SK-N-SH treated with all-trans-retinoic acid at 6 μM for 48 hours (cell line): ENCODE results near the gene URI1.

ENCODE experiments used
- ATAC-seq: fragments of 200-7000 bp; cut with Tn5 transposase; 3 replicates; pipeline ENCODE4 v1.9.1; 2020; ENCODE audit warnings: mild to moderate bottlenecking, moderate library complexity
- ARNTL ChIP-seq: fragments of 450-650 bp; formaldehyde crosslinking; IDR thresholded peaks from 2 replicates; pipeline ENCODE4 v1.5.0; 2020; ENCODE audit warnings: low read depth, mild to moderate bottlenecking, moderate library complexity, borderline replicate concordance
- BACH2 ChIP-seq: fragments of 250-450 bp; sonication (Bioruptor Pico); IDR thresholded peaks from 2 replicates; pipeline ENCODE4 v1.9.0; 2021; ENCODE audit warnings: mild to moderate bottlenecking, borderline replicate concordance
- CREB5 ChIP-seq: fragments of 250-450 bp; sonication (Bioruptor Pico); IDR thresholded peaks from 2 replicates; pipeline ENCODE4 v1.5.1; 2020; ENCODE audit warnings: low read depth, mild to moderate bottlenecking, moderate library complexity
- CSDC2 ChIP-seq: fragments of 250-450 bp; sonication (Bioruptor Pico); IDR thresholded peaks from 2 replicates; pipeline ENCODE4 v1.5.0; 2020; ENCODE audit warnings: mild to moderate bottlenecking, moderate library complexity
- CSRNP3 ChIP-seq: fragments of 250-450 bp; sonication (Bioruptor Pico); IDR thresholded peaks from 2 replicates; pipeline ENCODE4 v1.5.1; 2021; ENCODE audit warnings: mild to moderate bottlenecking, moderate library complexity
- ESRRG ChIP-seq: fragments of 250-450 bp; sonication (Bioruptor Pico); IDR thresholded peaks from 2 replicates; pipeline ENCODE4 v1.6.1; 2021; ENCODE audit warnings: mild to moderate bottlenecking
- GLIS3 ChIP-seq: fragments of 250-450 bp; sonication (Bioruptor Pico); IDR thresholded peaks from 2 replicates; pipeline ENCODE4 v1.5.0; 2020; ENCODE audit warnings: mild to moderate bottlenecking, moderate library complexity
- ISL1 ChIP-seq: fragments of 250-450 bp; sonication (Bioruptor Pico); IDR thresholded peaks from 2 replicates; pipeline ENCODE4 v2.1.2; 2022; ENCODE audit warnings: mild to moderate bottlenecking, moderate library complexity
- OSR1 ChIP-seq: fragments of 250-450 bp; sonication (Bioruptor Pico); IDR thresholded peaks from 2 replicates; pipeline ENCODE4 v1.8.0; 2022; ENCODE audit warnings: moderate library complexity, mild to moderate bottlenecking, inconsistent platforms
- PATZ1 ChIP-seq: fragments of 250-450 bp; sonication (Bioruptor Pico); IDR thresholded peaks from 2 replicates; pipeline ENCODE4 v1.8.0; 2020; ENCODE audit warnings: mild to moderate bottlenecking, moderate library complexity, borderline replicate concordance
- POU6F1 ChIP-seq: fragments of 250-450 bp; sonication (Bioruptor Pico); IDR thresholded peaks from 2 replicates; pipeline ENCODE4 v1.8.0; 2021; ENCODE audit warnings: low read depth, mild to moderate bottlenecking, moderate library complexity, borderline replicate concordance
- PPARA ChIP-seq: fragments of 250-450 bp; sonication (Bioruptor Pico); IDR thresholded peaks from 2 replicates; pipeline ENCODE4 v1.5.0; 2020; ENCODE audit warnings: mild to moderate bottlenecking, borderline replicate concordance
- RARB ChIP-seq: fragments of 250-450 bp; sonication (Bioruptor Pico); IDR thresholded peaks from 2 replicates; pipeline ENCODE4 v1.8.0; 2021; ENCODE audit warnings: mild to moderate bottlenecking, moderate library complexity
- SNAI2 ChIP-seq: fragments of 250-450 bp; sonication (Bioruptor Pico); IDR thresholded peaks from 2 replicates; pipeline ENCODE4 v1.5.0; 2020; ENCODE audit warnings: mild to moderate bottlenecking, moderate library complexity
- TCF4 ChIP-seq: fragments of 250-450 bp; sonication (Bioruptor Pico); IDR thresholded peaks from 2 replicates; pipeline ENCODE4 v1.8.0; 2021; ENCODE audit warnings: mild to moderate bottlenecking, moderate library complexity, borderline replicate concordance
- TSHZ2 ChIP-seq: fragments of 250-450 bp; sonication (Bioruptor Pico); IDR thresholded peaks from 2 replicates; pipeline ENCODE4 v1.5.0; 2020; ENCODE audit warnings: mild to moderate bottlenecking, moderate library complexity
- ZC3H10 ChIP-seq: fragments of 250-450 bp; sonication (Bioruptor Pico); IDR thresholded peaks from 2 replicates; pipeline ENCODE4 v1.5.1; 2021; ENCODE audit warnings: mild to moderate bottlenecking, moderate library complexity
- ZFP3 ChIP-seq: fragments of 250-450 bp; sonication (Bioruptor Pico); IDR thresholded peaks from 2 replicates; pipeline ENCODE4 v1.5.0; 2020; ENCODE audit warnings: mild to moderate bottlenecking, moderate library complexity

Gene URI1

GRCh38 chr19:30053558-30053957, 111.5 kb downstream of the URI1 start (continued):
- TF ChIP-seq PATZ1 (CRISPR knock-in tag) (no peak), BACH2 (CRISPR knock-in tag) (no peak), TCF4 (CRISPR knock-in tag) (no peak), ESRRG (CRISPR knock-in tag) (no peak)

GRCh38 chr19:30054210-30054609, 112.2 kb downstream of the URI1 start:
- no peak for ATAC-seq
- TF ChIP-seq ARNTL (CRISPR knock-in tag) (no peak), PPARA (CRISPR knock-in tag) (no peak), RARB (CRISPR knock-in tag) (no peak), TSHZ2 (CRISPR knock-in tag) (no peak), ZFP3 (CRISPR knock-in tag) (no peak), ISL1 (CRISPR knock-in tag) (no peak), ESRRG (CRISPR knock-in tag) (no peak), PATZ1 (CRISPR knock-in tag) (no peak), CREB5 (CRISPR knock-in tag) (no peak), CSDC2 (CRISPR knock-in tag) (no peak), SNAI2 (CRISPR knock-in tag) (no peak), ZC3H10 (no peak), OSR1 (no peak), TCF4 (CRISPR knock-in tag) (no peak), GLIS3 (CRISPR knock-in tag) (no peak), CSRNP3 (CRISPR knock-in tag) (no peak), POU6F1 (no peak), BACH2 (CRISPR knock-in tag) (no peak)

- TF ChIP-seq CSRNP3 (CRISPR knock-in tag) (no peak), ESRRG (CRISPR knock-in tag) (no peak), PATZ1 (CRISPR knock-in tag) (no peak), ZFP3 (CRISPR knock-in tag) (no peak)
- ATAC-seq, result no peak
Observed at GRCh38 chr19:30056580-30056979, 114.5 kb downstream of the URI1 start.
